Lower leg skin (tissue), 4 donors: ENCODE measurements around the gene MLF2. TPM values are rescaled to one million over a fixed set of nuclear protein-coding genes. Genes with fewer than 3 reads are reported as not detected.
"Not testable (repeated sequence)": the region's sequence is repeated elsewhere in the genome, so short reads cannot be mapped to it uniquely, and the experiment has no call there.

Experiments used
- DNase-seq, 2 donors: peaks; one replicate each; pipeline ENCODE4 v3.0.0-alpha.2; 2019; ENCODE audit warnings: low spot score in 2 of 2
- H3K4me3 ChIP-seq: fragments of 200-600 bp; sonication (generic); 2 replicates; pipeline ENCODE4 v1.5.1; 2017; ENCODE audit warnings: mild to moderate bottlenecking, low read depth; ENCODE audit not compliant: poor library complexity, severe bottlenecking
- CTCF ChIP-seq, 3 donors: fragments of 450-650 bp; IDR thresholded peaks; one replicate each; pipeline ENCODE4 v1.5.1; 2016; ENCODE audit warnings: antibody characterized with exemption in 3 of 3, mild to moderate bottlenecking in 3 of 3, moderate library complexity in 2 of 3
- POLR2A ChIP-seq, 2 donors: fragments of 450-650 bp; IDR thresholded peaks; one replicate each; pipeline ENCODE4 v1.6.1; 2016 to 2017; ENCODE audit warnings: antibody characterized with exemption in 2 of 2, mild to moderate bottlenecking in 1 of 2, moderate library complexity in 1 of 2
- WGBS, 2 donors: methylation state at CpG; one replicate each; pipeline ENCODE4 v1.1.5; 2018; 5-methylcytosine and 5-hydroxymethylcytosine counted together
- intact Hi-C: fragments of 100-400 bp; cut with DNase I; formaldehyde crosslinking; loops from one replicate; pipeline ENCODE4 v1.15.0; 2023; ENCODE audit warnings: low total_unique reads
- total RNA-seq, 4 donors: library from RNA; depleted of rRNA; stranded (reverse); fragments of >200 nt; gene quantifications; one replicate each; pipeline ENCODE4 v1.1.0, GENCODE V29; 2016

MLF2 gene
- total RNA-seq, 4 donors from 2014 or later = 140 to 196 (median 175) TPM

GRCh38 chr12:6747216-6747615 is 5.7 kb downstream of the MLF2 start:
- no peak for TF ChIP-seq POLR2A (IDR thresholded peaks at IDR 0.05)
- no peak for TF ChIP-seq CTCF (IDR thresholded peaks at IDR 0.05)
- WGBS, 2 donors = 69 to 73% methylated on average over 4 of the region's 4 CpGs
- H3K4me3 ChIP-seq = no peak overlapping the region
- DNase-seq = no peak
- intact Hi-C loops = no loop called here

GRCh38 chr12:6745741-6746525 is 7.0 kb downstream of the MLF2 start:
- TF ChIP-seq CTCF (IDR thresholded peaks at IDR 0.05) (no peak), POLR2A (IDR thresholded peaks at IDR 0.05) (no peak)
- no peak for DNase-seq
- 46 to 66% methylated on average over 13 of the region's 13 CpGs for WGBS, 2 donors
- intact Hi-C loops = no loop called here
- no peak overlapping the region for H3K4me3 ChIP-seq

DNA sequence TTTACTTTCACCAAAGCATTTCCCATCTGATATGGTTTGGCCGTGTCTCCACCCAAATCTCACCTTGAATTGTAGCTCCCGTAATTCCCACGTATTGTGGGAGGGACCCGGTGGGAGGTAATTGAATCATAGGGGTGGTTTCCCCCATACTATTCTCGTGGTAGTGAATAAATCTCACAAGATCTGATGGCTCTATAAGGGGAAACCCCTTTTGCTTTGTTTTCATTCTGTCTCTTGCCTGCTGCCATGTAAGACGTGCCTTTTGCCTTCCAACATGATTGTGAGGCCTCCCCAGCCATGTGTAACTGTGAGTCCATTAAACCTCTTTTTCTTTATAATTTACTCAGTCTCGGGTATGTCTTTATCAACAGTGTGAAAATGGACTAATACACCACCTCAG is 9.6 kb downstream of the MLF2 start:
- DNase-seq, intact Hi-C loops: not testable (repeated sequence)

GRCh38 chr12:6742834-6743233 is 10.1 kb downstream of the MLF2 start:
- intact Hi-C loops = no loop called here
- WGBS, 2 donors = 60 to 72% methylated on average over 3 of the region's 3 CpGs
- no peak overlapping the region for H3K4me3 ChIP-seq
- no peak for TF ChIP-seq POLR2A (IDR thresholded peaks at IDR 0.05)
- no peak for TF ChIP-seq CTCF (IDR thresholded peaks at IDR 0.05)
- DNase-seq = no peak

More for the DNA sequence above, 9.6 kb downstream of the MLF2 start:
- not testable (repeated sequence) for H3K4me3 ChIP-seq
- 57 to 59% methylated on average over 7 of the region's 7 CpGs for WGBS, 2 donors

GRCh38 chr12:6742080-6742479 is 10.9 kb downstream of the MLF2 start:
- H3K4me3 ChIP-seq, intact Hi-C loops, DNase-seq: not testable (repeated sequence)
- WGBS, 2 donors = 67 to 81% methylated on average over 12 of the region's 12 CpGs

GRCh38 chr12:6736754-6737153 is 16.2 kb downstream of the MLF2 start:
- H3K4me3 ChIP-seq = no peak overlapping the region
- no peak for TF ChIP-seq POLR2A (IDR thresholded peaks at IDR 0.05)
- TF ChIP-seq CTCF (IDR thresholded peaks at IDR 0.05) = no peak
- no peak for DNase-seq
- WGBS, 2 donors = 89 to 97% methylated on average over 5 of the region's 5 CpGs
- intact Hi-C loops = loop anchor here (5.0 kb wide), 1 partner anchor 81 kb away; no protein-coding TSS in a partner anchor
